ENCODE measurements around the gene TIMM50. TPM values are rescaled to one million over a fixed set of nuclear protein-coding genes. Genes with fewer than 3 reads are reported as not detected.
A peak's percentile ranks its signal among the peaks of the same experiment; 100 is the strongest.

The TIMM50 gene
- total RNA-seq, 1 experiment from 2014 or later, result 97.2 TPM

DNA sequence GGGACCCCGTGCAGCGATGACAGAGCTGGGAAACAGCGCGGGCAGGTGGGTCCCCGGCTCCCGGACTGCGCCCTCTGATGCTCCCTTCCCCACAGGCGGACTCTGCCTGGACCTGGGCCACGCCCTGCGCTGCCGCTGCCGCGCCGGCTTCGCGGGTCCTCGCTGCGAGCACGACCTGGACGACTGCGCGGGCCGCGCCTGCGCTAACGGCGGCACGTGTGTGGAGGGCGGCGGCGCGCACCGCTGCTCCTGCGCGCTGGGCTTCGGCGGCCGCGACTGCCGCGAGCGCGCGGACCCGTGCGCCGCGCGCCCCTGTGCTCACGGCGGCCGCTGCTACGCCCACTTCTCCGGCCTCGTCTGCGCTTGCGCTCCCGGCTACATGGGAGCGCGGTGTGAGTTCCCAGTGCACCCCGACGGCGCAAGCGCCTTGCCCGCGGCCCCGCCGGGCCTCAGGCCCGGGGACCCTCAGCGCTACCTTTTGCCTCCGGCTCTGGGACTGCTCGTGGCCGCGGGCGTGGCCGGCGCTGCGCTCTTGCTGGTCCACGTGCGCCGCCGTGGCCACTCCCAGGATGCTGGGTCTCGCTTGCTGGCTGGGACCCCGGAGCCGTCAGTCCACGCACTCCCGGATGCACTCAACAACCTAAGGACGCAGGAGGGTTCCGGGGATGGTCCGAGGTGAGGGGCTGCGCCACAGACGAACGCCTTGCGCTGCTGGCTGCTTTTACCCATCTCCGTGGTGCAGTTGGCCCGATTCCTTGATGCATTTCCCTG, 26.5 kb downstream of the TIMM50 start:
- POLR2A ChIA-PET (ENCODE audit: unreplicated experiment), result interaction anchor here (0.6 kb wide), 1 partner anchor 100 kb away, joined by 3 read pairs; the partner anchor contains the start of gene ZFP36
- H3K9me2 ChIP-seq (replicated peaks; ENCODE audit: low read length), result no peaks in the 10 kb centered on the region
- H3K27me3 ChIP-seq (ENCODE audit: low read length), result no peaks in the 10 kb centered on the region
- no peak overlapping the region for H3K27ac ChIP-seq (ENCODE audit: low read length)
- H3K4me3 ChIP-seq (ENCODE audit: low read length), result peak overlapping the region; percentile 80
- peak overlapping the region; percentile 90 for H3K4me2 ChIP-seq (ENCODE audit: low read length)
- intact Hi-C loops (cut with micrococcal nuclease), result no loop called here
- H2AFZ ChIP-seq (ENCODE audit: low read length), result peak overlapping the region; percentile 92
- H3K9ac ChIP-seq (ENCODE audit: low read length), result peak overlapping the region; percentile 67
- no TSS peak for BruUV-seq (replicated peaks)
- no peaks in the 10 kb centered on the region for H3K36me3 ChIP-seq (ENCODE audit: low read depth, low read length)
- DNase-seq (peak; percentile 67), ATAC-seq (peak; percentile 88)
- TF ChIP-seq EZH2 (IDR thresholded peaks at IDR 0.05; ENCODE audit: low read length, unreplicated experiment) (no peak), EZH2phosphoT487 (IDR thresholded peaks at IDR 0.05; ENCODE audit: borderline replicate concordance, low read length) (no peak)
- TF ChIP-seq, protein P1, sequence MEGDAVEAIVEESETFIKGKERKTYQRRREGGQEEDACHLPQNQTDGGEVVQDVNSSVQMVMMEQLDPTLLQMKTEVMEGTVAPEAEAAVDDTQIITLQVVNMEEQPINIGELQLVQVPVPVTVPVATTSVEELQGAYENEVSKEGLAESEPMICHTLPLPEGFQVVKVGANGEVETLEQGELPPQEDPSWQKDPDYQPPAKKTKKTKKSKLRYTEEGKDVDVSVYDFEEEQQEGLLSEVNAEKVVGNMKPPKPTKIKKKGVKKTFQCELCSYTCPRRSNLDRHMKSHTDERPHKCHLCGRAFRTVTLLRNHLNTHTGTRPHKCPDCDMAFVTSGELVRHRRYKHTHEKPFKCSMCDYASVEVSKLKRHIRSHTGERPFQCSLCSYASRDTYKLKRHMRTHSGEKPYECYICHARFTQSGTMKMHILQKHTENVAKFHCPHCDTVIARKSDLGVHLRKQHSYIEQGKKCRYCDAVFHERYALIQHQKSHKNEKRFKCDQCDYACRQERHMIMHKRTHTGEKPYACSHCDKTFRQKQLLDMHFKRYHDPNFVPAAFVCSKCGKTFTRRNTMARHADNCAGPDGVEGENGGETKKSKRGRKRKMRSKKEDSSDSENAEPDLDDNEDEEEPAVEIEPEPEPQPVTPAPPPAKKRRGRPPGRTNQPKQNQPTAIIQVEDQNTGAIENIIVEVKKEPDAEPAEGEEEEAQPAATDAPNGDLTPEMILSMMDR (conservative IDR thresholded peaks at IDR 0.05; ENCODE audit: low read depth, low read length), result no peak
- H3K79me2 ChIP-seq (ENCODE audit: low read length), result 0 out of 2 replicates have a peak, but pooled peaks cover 6% of the 10 kb centered on the region
- H3F3A ChIP-seq (ENCODE audit: low read length, unreplicated experiment), result no peaks in the 10 kb centered on the region
- no peaks in the 10 kb centered on the region for H4K20me1 ChIP-seq (ENCODE audit: low read length)
- CTCF ChIA-PET, result interaction anchor here (0.8 kb wide), 1 partner anchor 30 kb away, joined by 3 read pairs; no protein-coding TSS in a partner anchor
- peaks cover 9% of the 10 kb centered on the region; the same call in 1 of the 2 replicates for H3K4me1 ChIP-seq (ENCODE audit: insufficient read depth, low read length)
- H3K9me3 ChIP-seq (ENCODE audit: low read length), result no peaks in the 10 kb centered on the region

DNA sequence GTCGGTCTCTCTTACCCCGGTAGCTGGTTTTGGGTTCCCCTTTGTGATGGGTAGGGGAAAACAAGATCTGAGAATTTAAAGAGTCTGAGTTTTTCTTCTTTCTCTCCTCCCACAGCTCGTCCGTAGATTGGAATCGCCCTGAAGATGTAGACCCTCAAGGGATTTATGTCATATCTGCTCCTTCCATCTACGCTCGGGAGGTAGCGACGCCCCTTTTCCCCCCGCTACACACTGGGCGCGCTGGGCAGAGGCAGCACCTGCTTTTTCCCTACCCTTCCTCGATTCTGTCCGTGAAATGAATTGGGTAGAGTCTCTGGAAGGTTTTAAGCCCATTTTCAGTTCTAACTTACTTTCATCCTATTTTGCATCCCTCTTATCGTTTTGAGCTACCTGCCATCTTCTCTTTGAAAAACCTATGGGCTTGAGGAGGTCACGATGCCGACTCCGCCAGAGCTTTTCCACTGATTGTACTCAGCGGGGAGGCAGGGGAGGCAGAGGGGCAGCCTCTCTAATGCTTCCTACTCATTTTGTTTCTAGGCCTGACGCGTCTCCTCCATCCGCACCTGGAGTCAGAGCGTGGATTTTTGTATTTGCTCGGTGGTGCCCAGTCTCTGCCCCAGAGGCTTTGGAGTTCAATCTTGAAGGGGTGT, 27.2 kb downstream of the TIMM50 start:
- Histone ChIP-seq H3K9me3 (ENCODE audit: low read length) (no peaks in the 10 kb centered on the region), H3K79me2 (ENCODE audit: low read length) (0 out of 2 replicates have a peak, but pooled peaks cover 6% of the 10 kb centered on the region), H3K27ac (ENCODE audit: low read length) (no peak overlapping the region), H3K9ac (ENCODE audit: low read length) (peak overlapping the region; percentile 67), H3K4me2 (ENCODE audit: low read length) (peak overlapping the region; percentile 90), H3F3A (ENCODE audit: low read length, unreplicated experiment) (no peaks in the 10 kb centered on the region), H2AFZ (ENCODE audit: low read length) (peak overlapping the region; percentile 92), H3K4me1 (ENCODE audit: insufficient read depth, low read length) (peaks cover 9% of the 10 kb centered on the region; the same call in 1 of the 2 replicates), H3K27me3 (ENCODE audit: low read length) (no peaks in the 10 kb centered on the region), H3K4me3 (ENCODE audit: low read length) (peak overlapping the region; percentile 80), H3K36me3 (ENCODE audit: low read depth, low read length) (no peaks in the 10 kb centered on the region), H3K9me2 (replicated peaks; ENCODE audit: low read length) (no peaks in the 10 kb centered on the region), H4K20me1 (ENCODE audit: low read length) (no peaks in the 10 kb centered on the region)
- no peak for ATAC-seq
- intact Hi-C loops (cut with micrococcal nuclease), result no loop called here
- no peak for DNase-seq
- ChIA-PET POLR2A (ENCODE audit: unreplicated experiment) (no interaction called here), CTCF (no interaction called here)
- TF ChIP-seq, protein P1 (conservative IDR thresholded peaks at IDR 0.05; ENCODE audit: low read depth, low read length), result no peak
- TF ChIP-seq EZH2phosphoT487 (IDR thresholded peaks at IDR 0.05; ENCODE audit: borderline replicate concordance, low read length) (no peak), EZH2 (IDR thresholded peaks at IDR 0.05; ENCODE audit: low read length, unreplicated experiment) (no peak)
- TSS peak; percentile 75 for BruUV-seq (replicated peaks)
